ACC112 (cell line): Measurements from ENCODE around the gene MYPN.
A peak's percentile ranks its signal among the peaks of the same experiment; 100 is the strongest.
"Not testable (repeated sequence)": the region's sequence is repeated elsewhere in the genome, so short reads cannot be mapped to it uniquely, and the experiment has no call there.

ENCODE experiments used
- H2AFZ ChIP-seq: fragments of 200-600 bp; sonication (generic); one replicate; pipeline ENCODE4 v1.6.0; 2017; ENCODE audit warnings: antibody characterized with exemption, low read length; ENCODE audit not compliant: unreplicated experiment
- H3K27ac ChIP-seq: fragments of 200-600 bp; sonication (generic); 2 replicates; pipeline ENCODE4 v1.5.1; 2014; ENCODE audit warnings: low read depth, mild to moderate bottlenecking, antibody characterized with exemption, low read length, moderate library complexity
- H3K27me3 ChIP-seq: fragments of 200-600 bp; sonication (generic); 2 replicates; pipeline ENCODE4 v1.6.1; 2014; ENCODE audit warnings: mild to moderate bottlenecking, antibody characterized with exemption, low read length, moderate library complexity, mixed read lengths; ENCODE audit not compliant: insufficient read depth
- H3K36me3 ChIP-seq: fragments of 200-600 bp; sonication (generic); 2 replicates; pipeline ENCODE4 v1.6.1; 2016; ENCODE audit warnings: mild to moderate bottlenecking, antibody characterized with exemption, low read length, moderate library complexity, mixed read lengths; ENCODE audit not compliant: insufficient read depth
- H3K4me1 ChIP-seq: fragments of 200-600 bp; sonication (generic); one replicate; pipeline ENCODE4 v1.6.1; 2016; ENCODE audit warnings: low read length, mixed read lengths; ENCODE audit not compliant: insufficient read depth, unreplicated experiment, control insufficient read depth
- H3K4me3 ChIP-seq: fragments of 200-600 bp; sonication (generic); 2 replicates; pipeline ENCODE4 v1.5.1; 2014; ENCODE audit warnings: mild to moderate bottlenecking, low read depth, low read length
- H3K79me2 ChIP-seq: fragments of 200-600 bp; sonication (generic); one replicate; pipeline ENCODE4 v1.6.0; 2016; ENCODE audit warnings: low read length; ENCODE audit not compliant: control insufficient read depth, unreplicated experiment, insufficient read depth

Gene MYPN

DNA sequence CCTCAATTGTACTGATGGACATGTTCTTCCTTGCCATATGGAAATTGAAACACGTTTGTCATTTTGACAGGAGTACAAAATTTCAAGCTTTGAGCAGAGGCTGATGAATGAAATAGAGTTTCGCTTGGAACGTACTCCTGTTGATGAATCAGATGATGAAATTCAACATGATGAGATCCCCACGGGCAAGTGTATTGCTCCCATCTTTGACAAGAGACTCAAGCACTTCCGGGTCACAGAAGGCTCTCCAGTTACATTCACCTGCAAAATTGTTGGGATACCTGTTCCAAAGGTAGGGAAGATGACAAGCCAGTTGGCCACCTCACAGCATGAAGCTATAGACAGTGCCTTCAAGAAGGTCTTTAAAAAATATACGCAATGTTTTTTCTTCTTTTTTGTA lies 79.5 kb downstream of the MYPN start:
- Histone ChIP-seq H3K4me1 (peaks cover 11% of the 10 kb centered on the region), H2AFZ (no peak overlapping the region), H3K27me3 (no peaks in the 10 kb centered on the region), H3K36me3 (no peaks in the 10 kb centered on the region), H3K79me2 (no peaks in the 10 kb centered on the region), H3K27ac (no peak overlapping the region), H3K4me3 (no peak overlapping the region)

DNA sequence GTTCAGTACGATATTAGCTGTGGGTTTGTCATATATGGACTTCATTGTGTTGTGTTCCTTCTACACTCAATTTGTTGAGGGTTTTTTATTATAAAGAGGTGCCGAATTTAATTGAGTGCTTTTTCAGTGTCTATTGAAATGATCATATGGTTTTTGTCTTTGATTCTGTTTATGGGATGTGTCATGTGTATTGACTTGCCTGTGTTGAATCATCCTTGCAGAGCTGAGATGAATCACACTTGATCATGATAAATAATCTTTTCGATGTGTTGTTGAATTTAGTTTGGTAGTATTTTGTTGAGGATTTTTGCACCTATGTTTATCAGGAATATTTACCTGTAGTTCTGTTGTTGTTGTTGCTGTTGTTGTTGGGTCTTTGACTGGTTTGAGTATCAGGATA lies 82.8 kb downstream of the MYPN start:
- no peak overlapping the region for H3K4me3 ChIP-seq
- peaks cover 11% of the 10 kb centered on the region for H3K4me1 ChIP-seq
- H2AFZ ChIP-seq, result peak overlapping the region; percentile 15
- no peaks in the 10 kb centered on the region for H3K79me2 ChIP-seq
- 0 out of 2 replicates have a peak, but pooled peaks cover 7% of the 10 kb centered on the region for H3K36me3 ChIP-seq
- H3K27ac ChIP-seq, result peak overlapping the region; percentile 5; the same call in 1 of the 2 replicates
- H3K27me3 ChIP-seq, result no peaks in the 10 kb centered on the region

DNA sequence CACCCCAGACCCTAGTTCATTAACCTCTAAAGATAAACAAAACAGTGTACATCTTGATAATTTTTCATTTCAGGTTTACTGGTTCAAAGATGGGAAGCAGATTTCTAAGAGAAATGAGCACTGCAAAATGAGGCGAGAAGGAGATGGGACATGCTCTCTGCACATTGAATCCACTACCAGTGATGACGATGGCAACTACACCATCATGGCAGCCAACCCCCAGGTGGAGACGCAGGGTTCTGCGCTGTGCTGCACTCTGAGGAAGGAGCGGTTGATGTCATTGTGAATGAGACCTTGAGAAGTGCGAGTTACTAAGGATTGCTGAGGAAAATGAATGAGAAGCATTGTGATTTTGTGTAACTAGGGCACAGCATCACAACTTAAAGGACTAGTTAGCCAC lies 85.0 kb downstream of the MYPN start:
- no peak overlapping the region for H3K4me3 ChIP-seq
- H3K4me1 ChIP-seq, result peaks cover 11% of the 10 kb centered on the region
- no peak overlapping the region for H2AFZ ChIP-seq
- H3K79me2 ChIP-seq, result no peaks in the 10 kb centered on the region
- H3K27me3 ChIP-seq, result no peaks in the 10 kb centered on the region
- no peak overlapping the region for H3K27ac ChIP-seq
- 0 out of 2 replicates have a peak, but pooled peaks cover 7% of the 10 kb centered on the region for H3K36me3 ChIP-seq

DNA sequence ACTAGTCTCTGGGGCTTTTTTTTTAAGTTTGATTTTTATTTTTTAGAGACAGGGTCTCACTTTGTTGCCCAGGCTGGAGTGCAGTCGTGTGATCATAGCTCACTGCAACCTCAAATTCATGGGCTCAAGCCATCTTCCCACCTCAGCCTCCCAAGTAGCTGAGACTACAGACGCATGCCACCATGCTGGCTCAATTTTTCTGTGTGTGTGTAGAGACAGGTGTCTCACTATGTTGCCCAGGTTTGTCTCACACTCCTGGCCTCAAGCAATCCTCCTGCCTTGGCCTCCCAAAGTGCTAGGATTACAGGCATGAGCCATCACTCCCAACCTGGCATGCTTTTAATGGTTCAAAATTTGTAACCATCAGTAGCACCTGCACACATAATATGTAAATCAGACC lies 86.5 kb downstream of the MYPN start:
- Histone ChIP-seq H3K4me1 (peaks cover 11% of the 10 kb centered on the region), H3K36me3 (peaks cover 12% of the 10 kb centered on the region; the same call in 1 of the 2 replicates)
- not testable (repeated sequence) for H3K4me3 ChIP-seq, H3K27ac ChIP-seq, H2AFZ ChIP-seq, H3K27me3 ChIP-seq, H3K79me2 ChIP-seq

DNA sequence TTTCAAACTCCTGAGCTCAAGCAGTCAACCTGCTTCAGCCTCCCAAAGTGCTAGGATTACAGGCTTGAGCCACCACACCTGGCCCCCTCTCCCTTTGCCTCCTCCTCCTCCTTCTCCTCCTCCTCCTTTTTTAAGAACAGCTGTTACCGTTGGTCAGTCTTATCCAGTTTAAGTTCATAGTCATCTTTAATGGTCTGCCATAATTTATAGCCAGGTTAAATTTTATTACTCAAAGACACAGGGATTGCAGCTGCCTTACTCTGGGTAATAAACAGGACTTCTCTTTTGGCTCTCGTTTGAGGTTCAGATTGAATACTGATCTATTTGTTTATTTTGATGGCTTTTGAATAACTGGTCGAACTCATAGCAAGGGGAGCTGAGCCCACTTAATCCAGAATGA lies 87.4 kb downstream of the MYPN start:
- Histone ChIP-seq H2AFZ (no peak overlapping the region), H3K4me1 (peaks cover 10% of the 10 kb centered on the region), H3K36me3 (peaks cover 12% of the 10 kb centered on the region; the same call in 1 of the 2 replicates), H3K27me3 (no peaks in the 10 kb centered on the region), H3K4me3 (no peak overlapping the region), H3K79me2 (no peaks in the 10 kb centered on the region), H3K27ac (no peak overlapping the region)

DNA sequence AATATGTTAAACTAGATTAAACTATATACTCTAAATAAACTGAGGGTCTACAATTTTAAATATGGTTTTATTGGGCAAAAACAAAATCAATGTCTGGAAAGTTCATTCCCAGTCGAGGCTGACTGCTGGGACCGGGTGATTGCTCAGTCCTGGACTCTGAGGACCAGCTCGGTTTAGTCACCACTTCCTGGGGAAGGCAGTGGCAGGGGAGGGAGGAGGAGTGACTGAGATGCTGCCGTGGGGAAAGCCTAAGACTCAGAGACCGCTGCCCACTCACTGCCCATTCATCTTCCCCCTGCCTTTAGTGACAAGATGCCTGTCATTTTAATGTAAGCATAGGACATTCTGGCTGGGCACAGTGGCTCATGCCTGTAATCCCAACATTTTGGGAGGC lies 93.7 kb downstream of the MYPN start:
- Histone ChIP-seq H3K27me3 (no peaks in the 10 kb centered on the region), H3K36me3 (peaks cover 4% of the 10 kb centered on the region; the same call in 1 of the 2 replicates), H2AFZ (no peak overlapping the region), H3K4me3 (no peak overlapping the region), H3K4me1 (peaks cover 8% of the 10 kb centered on the region), H3K79me2 (no peaks in the 10 kb centered on the region), H3K27ac (peak overlapping the region; percentile 69)

DNA sequence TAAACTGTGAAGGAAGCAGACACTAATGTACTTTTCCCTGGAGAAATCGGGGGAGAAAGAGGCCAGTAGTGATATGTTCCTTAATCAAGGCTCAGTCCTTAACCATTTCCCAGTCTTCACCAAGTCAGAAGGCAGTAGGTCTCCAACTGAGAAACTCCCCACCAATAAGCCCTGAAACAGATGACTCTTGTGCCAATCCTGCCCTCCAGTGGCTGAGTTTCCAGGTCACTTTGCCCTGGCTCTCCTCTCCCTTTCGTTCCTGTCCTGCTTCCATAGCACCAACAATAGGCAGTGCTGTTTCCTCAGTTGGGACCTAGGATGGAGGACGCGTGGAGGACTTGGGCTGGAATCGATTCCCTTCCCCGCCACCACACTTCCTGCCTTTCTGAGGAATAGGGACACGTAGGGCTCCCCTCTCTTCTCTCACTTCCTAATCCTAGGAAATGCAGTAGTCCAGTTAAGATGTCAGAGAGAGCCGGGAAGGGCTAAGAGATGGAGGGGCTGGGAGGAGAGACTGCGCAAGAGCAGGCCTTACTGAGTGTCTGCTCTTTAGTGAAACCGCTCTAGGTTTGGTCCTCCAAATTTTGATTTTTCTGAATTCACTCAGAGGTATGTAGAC lies 99.2 kb downstream of the MYPN start:
- Histone ChIP-seq H3K27me3 (no peaks in the 10 kb centered on the region), H2AFZ (no peak overlapping the region), H3K79me2 (no peaks in the 10 kb centered on the region), H3K4me3 (no peak overlapping the region), H3K27ac (no peak overlapping the region), H3K4me1 (no peaks in the 10 kb centered on the region), H3K36me3 (no peaks in the 10 kb centered on the region)

DNA sequence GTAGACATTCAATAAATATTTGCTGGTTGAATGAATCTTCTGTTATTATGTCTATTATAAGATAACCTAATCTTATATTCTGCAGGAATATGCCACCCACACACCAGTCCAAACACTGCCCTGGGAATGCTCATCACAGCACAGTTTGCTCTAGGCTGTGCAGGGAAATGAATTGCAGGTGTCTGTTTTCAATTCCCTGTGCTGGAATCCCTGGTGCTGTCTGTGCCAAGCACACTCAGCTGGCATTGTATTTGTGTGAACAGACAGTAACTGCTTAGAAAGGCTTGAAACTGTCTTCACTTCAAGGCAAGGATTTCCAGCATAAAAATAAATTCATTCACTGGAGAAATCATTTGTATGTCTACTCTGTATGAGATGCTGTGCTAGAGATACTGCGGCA lies 102.4 kb downstream of the MYPN start:
- H3K4me1 ChIP-seq, result no peaks in the 10 kb centered on the region
- H3K79me2 ChIP-seq, result no peaks in the 10 kb centered on the region
- no peak overlapping the region for H3K27ac ChIP-seq
- no peaks in the 10 kb centered on the region for H3K27me3 ChIP-seq
- no peak overlapping the region for H3K4me3 ChIP-seq
- no peak overlapping the region for H2AFZ ChIP-seq
- H3K36me3 ChIP-seq, result no peaks in the 10 kb centered on the region

DNA sequence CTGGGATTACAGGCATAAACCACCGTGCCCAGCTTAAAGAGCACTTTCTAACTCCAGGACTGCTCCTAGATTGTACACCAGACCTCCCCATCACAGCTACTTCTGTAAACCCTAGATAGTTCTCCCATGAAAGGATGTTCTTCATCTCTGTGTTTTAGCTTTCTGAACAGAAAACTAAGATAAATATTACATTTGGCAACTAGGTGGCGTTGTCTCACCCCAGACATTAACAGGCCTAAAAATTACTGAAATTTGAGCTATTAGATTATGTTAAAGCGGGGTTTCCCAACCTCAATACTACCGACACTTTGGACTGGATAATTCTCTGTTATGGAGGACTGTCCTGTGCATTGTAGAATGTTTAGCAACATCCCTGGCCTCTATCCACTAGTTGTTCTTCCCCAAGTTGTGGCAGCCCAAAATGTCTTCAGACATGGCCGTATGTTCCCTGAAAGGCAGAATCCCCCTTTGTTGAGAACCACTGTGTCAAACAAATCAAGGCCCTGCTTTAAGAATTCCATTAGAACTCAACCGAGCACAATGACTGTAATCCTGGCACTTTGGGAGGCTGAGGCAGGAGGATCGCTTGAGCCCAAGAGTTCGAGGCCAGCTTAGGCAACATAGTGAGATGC lies 103.5 kb downstream of the MYPN start:
- H2AFZ ChIP-seq, result peak overlapping the region; percentile 16

DNA sequence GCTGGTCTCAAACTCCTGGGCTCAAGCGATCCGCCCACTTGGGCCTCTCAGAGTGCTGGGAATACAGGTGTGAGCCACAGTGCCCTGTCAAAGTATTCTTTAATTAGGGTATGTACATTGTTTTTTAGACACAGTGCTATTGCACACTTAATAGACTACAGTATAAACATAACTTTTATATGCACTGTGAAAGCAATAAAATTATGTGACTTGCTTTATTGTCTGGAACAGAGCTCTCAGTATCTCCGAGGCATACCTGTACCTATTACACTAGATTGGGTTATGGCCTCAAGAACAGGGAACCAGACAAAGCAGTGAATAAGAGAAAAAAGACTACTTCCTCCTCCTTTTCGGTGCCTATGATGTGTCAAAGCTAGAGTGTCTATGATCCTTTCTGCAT lies 109.5 kb downstream of the MYPN start:
- Histone ChIP-seq H2AFZ (no peak overlapping the region), H3K4me3 (no peak overlapping the region), H3K27ac (no peak overlapping the region), H3K27me3 (no peaks in the 10 kb centered on the region), H3K4me1 (no peaks in the 10 kb centered on the region), H3K36me3 (no peaks in the 10 kb centered on the region), H3K79me2 (no peaks in the 10 kb centered on the region)

More for the DNA sequence above, 103.5 kb downstream of the MYPN start:
- Histone ChIP-seq H3K4me3 (no peak overlapping the region), H3K27me3 (no peaks in the 10 kb centered on the region), H3K79me2 (no peaks in the 10 kb centered on the region), H3K36me3 (no peaks in the 10 kb centered on the region), H3K4me1 (no peaks in the 10 kb centered on the region), H3K27ac (no peak overlapping the region)

DNA sequence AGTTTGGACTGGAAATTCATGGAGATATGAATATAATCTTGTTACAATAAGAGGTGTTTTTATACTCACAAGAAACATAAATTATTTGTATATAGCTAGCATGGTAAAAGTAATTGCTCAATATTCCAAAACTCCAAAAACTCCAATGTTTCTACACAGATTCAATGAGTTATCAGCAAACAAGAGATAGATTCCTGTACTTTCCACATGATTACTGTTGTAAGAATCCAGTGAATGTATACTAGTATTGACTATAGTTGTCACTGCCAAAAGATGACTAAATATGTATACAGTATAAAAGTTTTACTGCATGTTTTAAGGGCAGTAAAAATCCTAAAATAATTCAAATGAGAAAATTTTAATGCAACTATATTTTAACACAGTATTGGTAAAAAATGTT lies 111.9 kb downstream of the MYPN start:
- no peaks in the 10 kb centered on the region for H3K79me2 ChIP-seq
- no peaks in the 10 kb centered on the region for H3K27me3 ChIP-seq
- no peaks in the 10 kb centered on the region for H3K36me3 ChIP-seq
- H3K4me3 ChIP-seq, result no peak overlapping the region
- H2AFZ ChIP-seq, result no peak overlapping the region
- no peak overlapping the region for H3K27ac ChIP-seq
- H3K4me1 ChIP-seq, result no peaks in the 10 kb centered on the region
